GM18861 (cell line): Measurements from ENCODE around the gene KDM2B.

Experiments
- ATAC-seq: cut with Tn5 transposase; IDR thresholded peaks from one replicate; pipeline ENCODE4 v1.9.1; 2021; ENCODE audit not compliant: unreplicated experiment

KDM2B gene

DNA sequence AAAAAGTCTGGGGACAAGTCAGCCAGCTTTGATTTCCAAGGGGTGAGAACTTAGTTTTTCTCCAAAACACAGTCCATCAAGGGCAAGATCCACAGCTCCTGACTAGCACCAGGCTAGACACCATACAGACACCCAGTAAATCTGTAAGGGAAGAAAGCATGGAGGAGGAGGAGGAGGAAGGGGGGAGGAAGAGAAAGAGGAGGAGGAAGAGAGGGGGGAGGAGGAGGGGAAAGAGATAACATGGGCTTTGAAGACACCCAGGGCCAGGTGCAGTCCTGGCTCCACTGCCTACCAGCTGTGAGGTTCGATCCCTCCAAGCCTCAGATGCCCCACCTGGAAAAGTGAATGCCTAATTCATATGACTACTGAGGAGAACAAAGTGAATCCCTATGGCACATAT is 18.3 kb downstream of the KDM2B start:
- no peak for ATAC-seq

DNA sequence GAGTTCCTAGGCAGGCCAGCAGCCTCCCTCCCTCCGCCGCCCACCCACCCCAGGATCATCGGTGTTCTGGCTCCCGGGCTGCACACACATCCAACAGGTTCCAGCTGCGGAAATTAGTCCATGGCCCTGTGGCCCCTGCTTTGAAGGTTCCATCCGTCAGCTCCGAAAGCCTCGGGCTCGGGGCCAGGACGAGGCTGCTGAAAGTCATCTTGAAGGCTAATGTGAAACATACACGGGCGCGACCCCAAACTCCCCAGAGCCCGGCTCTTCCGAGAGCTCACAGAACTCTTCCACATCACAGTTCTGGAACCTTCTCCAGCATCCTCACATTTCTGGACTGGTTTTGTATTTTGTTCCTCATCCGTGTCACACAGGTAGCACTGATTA is 19.8 kb downstream of the KDM2B start:
- ATAC-seq, result no peak

DNA sequence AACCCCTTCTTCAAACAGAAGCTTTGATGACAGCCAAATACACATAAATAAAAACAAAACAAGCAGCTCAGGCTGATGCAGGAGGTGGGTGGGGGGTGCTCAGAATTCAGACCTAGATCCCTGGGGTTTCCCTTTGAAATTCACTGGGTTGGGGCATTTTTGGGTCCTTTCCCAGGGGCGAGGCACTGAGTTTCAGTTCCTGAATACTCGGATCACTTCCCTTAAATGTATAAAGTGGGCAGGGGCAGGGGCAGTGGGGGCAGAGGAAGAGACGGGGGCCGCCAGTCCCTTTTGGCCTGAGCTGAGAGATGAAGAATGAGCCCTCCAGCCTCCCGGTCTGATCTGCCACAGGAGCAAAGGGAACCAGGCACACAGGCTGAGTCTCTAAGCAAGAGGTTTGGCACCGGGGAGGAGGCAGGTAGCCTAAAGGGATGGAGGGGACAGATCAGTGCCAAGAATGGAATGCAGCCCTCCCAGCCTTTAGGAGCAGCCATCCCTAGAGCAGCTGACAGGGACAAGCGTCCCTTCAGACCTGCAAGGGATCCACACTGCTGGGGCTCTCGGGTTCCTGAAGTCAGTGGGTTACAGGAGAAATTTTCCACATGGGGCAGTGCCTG is 20.3 kb downstream of the KDM2B start:
- no peak for ATAC-seq

- ATAC-seq, result no peak
Measured at GRCh38 chr12:121558956-121559355, 21.9 kb downstream of the KDM2B start.

GRCh38 chr12:121550974-121551634 is 29.7 kb downstream of the KDM2B start:
- no peak for ATAC-seq

- ATAC-seq, result no peak
Measured at GRCh38 chr12:121549075-121549474, 31.7 kb downstream of the KDM2B start.

DNA sequence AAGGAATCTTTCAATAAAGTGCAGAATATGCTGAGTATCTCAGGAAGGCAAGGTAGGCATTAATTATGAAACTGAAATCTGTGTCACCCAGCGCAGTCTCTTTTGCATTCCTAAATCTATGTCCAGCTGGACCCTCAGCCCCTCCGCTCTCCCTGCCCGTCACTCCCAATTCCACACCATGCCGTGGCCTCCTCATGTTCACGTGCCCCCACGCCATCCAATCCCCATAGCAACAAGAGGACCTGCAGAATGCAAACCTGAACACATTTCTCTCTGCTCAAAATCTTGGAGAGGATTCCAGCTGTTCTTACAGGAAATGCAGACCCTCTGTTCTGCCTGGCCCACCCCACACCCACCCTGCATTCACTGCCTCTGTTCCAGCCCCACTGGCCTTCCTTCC is 35.3 kb downstream of the KDM2B start:
- ATAC-seq, result no peak

DNA sequence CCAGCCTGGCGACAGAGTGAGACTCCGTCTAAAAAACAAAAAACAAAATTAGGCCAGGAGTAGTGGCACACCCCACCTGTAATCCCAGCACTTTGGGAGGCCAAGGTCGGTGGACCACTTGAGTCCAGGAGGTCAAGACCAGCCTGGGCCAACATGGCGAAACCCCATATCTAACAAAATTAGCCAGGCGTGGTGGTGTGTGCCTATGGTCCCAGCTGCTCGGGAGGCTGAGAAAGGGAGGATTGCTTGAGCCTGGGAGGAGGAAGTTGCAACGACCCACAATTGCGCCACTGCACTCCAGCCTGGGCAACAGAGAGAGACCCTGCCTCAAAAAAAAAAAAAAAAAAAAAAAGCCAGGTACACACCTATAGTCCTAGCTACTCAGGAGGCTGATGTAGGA is 37.0 kb downstream of the KDM2B start:
- ATAC-seq, result no peak

GRCh38 chr12:121539908-121540307 is 40.9 kb downstream of the KDM2B start:
- ATAC-seq, result no peak

DNA sequence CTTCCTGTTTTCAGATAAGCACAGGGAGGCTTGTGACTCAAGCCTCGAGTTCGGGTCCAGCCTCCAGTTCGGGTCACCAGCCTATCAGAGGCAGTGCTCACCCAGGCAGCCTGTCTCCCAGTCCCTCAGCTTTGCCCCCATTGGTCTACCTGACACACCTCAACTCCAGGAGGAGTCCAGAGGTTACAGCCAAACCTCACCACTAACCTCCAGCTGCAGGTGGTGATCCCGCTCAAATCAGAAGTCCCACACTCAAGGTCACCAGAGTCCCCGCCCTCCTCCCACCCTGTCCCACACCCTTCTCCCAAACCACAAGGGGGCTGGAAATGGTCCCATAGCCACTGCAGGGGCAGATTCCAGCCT is 42.1 kb downstream of the KDM2B start:
- no peak for ATAC-seq

GRCh38 chr12:121537814-121538698 is 42.8 kb downstream of the KDM2B start:
- no peak for ATAC-seq

- ATAC-seq, result peak; percentile 56
Measured at GRCh38 chr12:121536899-121537813, 43.7 kb downstream of the KDM2B start.

GRCh38 chr12:121536054-121536898 is 44.5 kb downstream of the KDM2B start:
- ATAC-seq, result peak; percentile 45

- no peak for ATAC-seq
Measured at GRCh38 chr12:121535150-121536053, 45.4 kb downstream of the KDM2B start.

DNA sequence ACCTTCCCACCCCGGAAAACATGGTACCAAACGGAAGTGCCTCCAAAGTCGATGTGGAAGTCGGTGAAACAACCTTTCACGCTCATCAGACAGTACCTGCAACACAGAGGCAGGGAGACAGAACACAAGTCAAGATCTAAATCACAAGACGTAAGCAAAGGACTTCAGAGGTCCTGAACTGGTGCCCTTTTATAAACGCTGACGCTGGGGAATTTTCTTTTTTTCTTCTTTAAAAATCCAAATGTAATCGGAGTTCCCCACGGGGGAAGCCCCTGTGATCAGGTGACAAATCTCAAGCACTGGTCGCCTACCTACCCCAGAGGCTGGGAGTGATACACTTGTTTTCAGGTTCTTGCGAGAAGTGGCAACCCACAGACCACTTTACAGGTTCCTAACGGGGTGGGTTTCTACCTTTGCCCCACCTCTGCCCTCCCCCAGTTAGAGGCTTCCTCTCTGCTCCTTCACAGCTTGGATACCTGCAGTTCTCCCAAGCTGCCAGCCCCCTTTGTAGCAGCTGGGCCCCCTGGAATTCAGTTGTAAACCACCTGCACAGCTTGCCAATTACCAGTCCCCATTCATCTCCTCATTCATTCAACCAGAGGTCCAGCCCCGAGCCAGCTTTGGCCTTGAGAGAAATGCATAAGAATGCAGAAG is 46.2 kb downstream of the KDM2B start:
- ATAC-seq, result no peak

DNA sequence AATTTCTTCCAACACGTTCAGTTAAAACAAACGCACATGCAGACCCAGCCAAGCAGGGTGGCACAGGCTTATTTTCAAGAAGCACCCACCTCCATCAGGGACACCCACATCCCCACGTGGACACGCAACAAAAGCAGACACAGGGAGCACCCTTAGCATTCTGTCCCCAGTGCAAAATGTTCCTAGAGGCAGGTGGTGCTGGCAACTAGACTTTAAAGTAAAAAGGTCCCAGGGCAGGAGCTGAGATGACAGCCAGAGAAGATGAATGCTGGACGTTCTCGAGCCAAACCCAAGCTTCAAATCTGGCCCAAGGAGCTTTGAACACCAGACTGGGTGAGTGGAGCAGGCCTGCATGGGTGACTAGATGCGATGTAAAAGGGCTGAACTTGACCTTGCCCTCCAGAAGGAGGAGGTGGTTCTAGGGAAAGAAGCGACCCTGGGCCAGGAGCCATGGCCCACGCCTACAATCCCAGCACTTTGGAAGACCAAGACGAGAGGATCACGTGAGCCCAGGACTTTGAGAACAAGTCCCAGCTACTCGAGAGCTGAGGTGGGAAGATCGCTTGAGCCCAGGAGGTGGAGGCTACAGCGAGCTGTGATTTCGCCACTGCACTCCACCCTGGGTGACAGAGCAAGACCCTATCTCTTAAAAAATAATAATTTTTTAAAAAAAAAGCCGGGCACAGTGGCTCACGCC is 47.3 kb downstream of the KDM2B start:
- ATAC-seq, result no peak

DNA sequence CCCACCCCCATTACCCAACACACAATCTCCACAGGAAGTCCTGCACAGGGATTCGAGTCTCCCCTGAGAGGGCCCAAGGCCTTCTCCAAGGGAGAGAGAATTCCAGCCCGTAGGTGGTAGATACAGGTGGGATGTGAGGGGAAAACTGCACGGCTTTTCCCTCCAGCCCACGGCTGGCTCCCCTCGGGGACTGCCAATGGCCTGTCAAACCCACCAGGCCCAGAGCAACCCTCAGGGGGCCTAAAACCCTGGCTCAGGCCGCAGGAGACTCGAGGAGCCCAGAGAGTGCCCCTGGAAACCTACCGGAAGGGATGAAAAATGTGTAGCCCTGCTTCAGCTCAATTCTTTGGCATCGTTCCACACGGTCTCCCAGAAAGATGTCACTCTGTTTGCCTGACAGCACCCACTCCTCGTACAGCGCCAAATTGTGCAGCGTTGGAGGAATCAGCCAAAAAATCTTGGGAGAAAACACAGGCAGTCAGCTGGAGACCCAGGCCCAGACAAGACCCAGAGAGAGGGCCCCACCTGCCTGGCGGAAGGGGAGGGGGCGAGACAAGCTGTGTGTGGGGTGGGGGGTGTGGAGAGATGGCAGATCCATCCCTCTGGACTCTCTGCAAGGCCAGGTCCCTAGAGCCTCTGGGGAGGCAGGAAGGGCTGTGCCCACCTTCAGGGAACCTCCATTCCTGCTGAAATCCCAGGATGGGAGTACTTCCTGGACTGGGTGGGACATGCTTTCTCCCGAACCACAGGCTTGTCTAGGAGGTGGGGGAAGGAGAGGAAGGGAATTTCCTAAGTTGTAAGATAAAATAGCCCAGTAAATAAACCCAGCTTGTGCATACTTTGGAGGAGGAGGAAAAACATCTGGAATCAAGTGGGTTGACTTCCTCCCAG is 48.1 kb downstream of the KDM2B start:
- ATAC-seq, result no peak
